SK-N-SH treated with all-trans-retinoic acid at 6 μM for 48 hours (cell line): Measurements from ENCODE around the gene DNM1.

Source experiments
- ARNTL ChIP-seq: fragments of 450-650 bp; formaldehyde crosslinking; IDR thresholded peaks from 2 replicates; pipeline ENCODE4 v1.5.0; 2020; ENCODE audit warnings: low read depth, mild to moderate bottlenecking, moderate library complexity, borderline replicate concordance
- CREB5 ChIP-seq: fragments of 250-450 bp; sonication (Bioruptor Pico); IDR thresholded peaks from 2 replicates; pipeline ENCODE4 v1.5.1; 2020; ENCODE audit warnings: low read depth, mild to moderate bottlenecking, moderate library complexity
- CSDC2 ChIP-seq: fragments of 250-450 bp; sonication (Bioruptor Pico); IDR thresholded peaks from 2 replicates; pipeline ENCODE4 v1.5.0; 2020; ENCODE audit warnings: mild to moderate bottlenecking, moderate library complexity
- CSRNP3 ChIP-seq: fragments of 250-450 bp; sonication (Bioruptor Pico); IDR thresholded peaks from 2 replicates; pipeline ENCODE4 v1.5.1; 2021; ENCODE audit warnings: mild to moderate bottlenecking, moderate library complexity
- RARB ChIP-seq: fragments of 250-450 bp; sonication (Bioruptor Pico); IDR thresholded peaks from 2 replicates; pipeline ENCODE4 v1.8.0; 2021; ENCODE audit warnings: mild to moderate bottlenecking, moderate library complexity
- SNAI2 ChIP-seq: fragments of 250-450 bp; sonication (Bioruptor Pico); IDR thresholded peaks from 2 replicates; pipeline ENCODE4 v1.5.0; 2020; ENCODE audit warnings: mild to moderate bottlenecking, moderate library complexity
- ZNF70 ChIP-seq: fragments of 450-650 bp; formaldehyde crosslinking; IDR thresholded peaks from 2 replicates; pipeline ENCODE4 v1.5.0; 2020; ENCODE audit warnings: mild to moderate bottlenecking, moderate library complexity
- ZNF8 ChIP-seq: fragments of 450-650 bp; formaldehyde crosslinking; IDR thresholded peaks from 2 replicates; pipeline ENCODE4 v1.5.0; 2020; ENCODE audit warnings: mild to moderate bottlenecking, moderate library complexity
- TF ChIP-seq, protein P1 (sequence below): fragments of 250-450 bp; sonication (Bioruptor Pico); IDR thresholded peaks from 2 replicates; pipeline ENCODE4 v1.5.0; 2020; ENCODE audit warnings: mild to moderate bottlenecking, moderate library complexity

DNA sequence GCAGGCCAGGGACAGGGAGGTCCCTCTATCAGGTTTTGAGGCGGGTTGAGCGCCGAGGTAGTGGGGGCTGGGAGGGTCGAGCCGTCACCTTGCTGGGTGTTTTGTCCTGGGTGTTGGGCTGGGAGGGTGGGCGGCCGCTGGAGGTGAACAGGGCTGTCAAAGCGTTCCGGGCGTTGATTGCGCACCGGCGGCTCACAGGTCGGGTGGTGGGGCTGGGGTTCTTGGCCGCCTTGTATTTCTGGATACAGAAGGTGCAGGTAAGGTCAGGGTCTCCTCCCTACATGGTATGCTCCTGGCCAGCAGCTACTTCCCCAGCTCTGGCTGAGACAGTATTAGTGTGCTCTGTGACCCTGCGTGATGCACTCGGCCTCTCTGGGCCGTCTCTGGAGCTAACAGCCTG lies 37.0 kb upstream of the DNM1 start:
- no peak for TF ChIP-seq CSDC2
- no peak for TF ChIP-seq SNAI2 (CRISPR knock-in tag)
- TF ChIP-seq RARB: no peak
- TF ChIP-seq, protein P1, sequence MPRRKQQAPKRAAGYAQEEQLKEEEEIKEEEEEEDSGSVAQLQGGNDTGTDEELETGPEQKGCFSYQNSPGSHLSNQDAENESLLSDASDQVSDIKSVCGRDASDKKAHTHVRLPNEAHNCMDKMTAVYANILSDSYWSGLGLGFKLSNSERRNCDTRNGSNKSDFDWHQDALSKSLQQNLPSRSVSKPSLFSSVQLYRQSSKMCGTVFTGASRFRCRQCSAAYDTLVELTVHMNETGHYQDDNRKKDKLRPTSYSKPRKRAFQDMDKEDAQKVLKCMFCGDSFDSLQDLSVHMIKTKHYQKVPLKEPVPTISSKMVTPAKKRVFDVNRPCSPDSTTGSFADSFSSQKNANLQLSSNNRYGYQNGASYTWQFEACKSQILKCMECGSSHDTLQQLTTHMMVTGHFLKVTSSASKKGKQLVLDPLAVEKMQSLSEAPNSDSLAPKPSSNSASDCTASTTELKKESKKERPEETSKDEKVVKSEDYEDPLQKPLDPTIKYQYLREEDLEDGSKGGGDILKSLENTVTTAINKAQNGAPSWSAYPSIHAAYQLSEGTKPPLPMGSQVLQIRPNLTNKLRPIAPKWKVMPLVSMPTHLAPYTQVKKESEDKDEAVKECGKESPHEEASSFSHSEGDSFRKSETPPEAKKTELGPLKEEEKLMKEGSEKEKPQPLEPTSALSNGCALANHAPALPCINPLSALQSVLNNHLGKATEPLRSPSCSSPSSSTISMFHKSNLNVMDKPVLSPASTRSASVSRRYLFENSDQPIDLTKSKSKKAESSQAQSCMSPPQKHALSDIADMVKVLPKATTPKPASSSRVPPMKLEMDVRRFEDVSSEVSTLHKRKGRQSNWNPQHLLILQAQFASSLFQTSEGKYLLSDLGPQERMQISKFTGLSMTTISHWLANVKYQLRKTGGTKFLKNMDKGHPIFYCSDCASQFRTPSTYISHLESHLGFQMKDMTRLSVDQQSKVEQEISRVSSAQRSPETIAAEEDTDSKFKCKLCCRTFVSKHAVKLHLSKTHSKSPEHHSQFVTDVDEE: no peak
- no peak for TF ChIP-seq CREB5 (CRISPR knock-in tag)
- no peak for TF ChIP-seq ZNF70 (CRISPR knock-in tag)
- TF ChIP-seq CSRNP3 (CRISPR knock-in tag): no peak
- TF ChIP-seq ZNF8 (CRISPR knock-in tag): no peak
- no peak for TF ChIP-seq ARNTL (CRISPR knock-in tag)
